IMR-90 (cell line): ENCODE data around the gene ZNF384. TPM values are rescaled to one million over a fixed set of nuclear protein-coding genes. Genes with fewer than 3 reads are reported as not detected.

Experiments
- ATAC-seq: fragments of 200-7000 bp; cut with Tn5 transposase; 2 replicates; pipeline ENCODE4 v1.9.1; 2020; ENCODE audit warnings: low read depth, mild to moderate bottlenecking, moderate library complexity
- BruUV-seq: library from RNA; stranded (reverse); fragments of 400-500 nt; replicated peaks from 2 replicates; lab custom pipeline; 2021; lab: Mats Ljungman, UMichigan
- CTCF ChIA-PET: fragments of 300-600 bp; formaldehyde crosslinking; extraction: SDS; loops from one replicate; lab custom pipeline; 2021; ENCODE audit warnings: antibody characterized with exemption; lab: Yijun Ruan, JAX
- POLR2A ChIA-PET: fragments of 300-600 bp; sonication (Branson Sonifier 250); formaldehyde crosslinking; loops from one replicate; lab custom pipeline; 2022; ENCODE audit warnings: antibody characterized with exemption; ENCODE audit not compliant: unreplicated experiment; lab: Charles Lee
- DNase-seq: peaks from one replicate; pipeline ENCODE4 v3.0.0; 2013
- H2AFZ ChIP-seq: replicated peaks from 2 replicates; pipeline ENCODE3; 2013; ENCODE audit warnings: low read length, mild to moderate bottlenecking; ENCODE audit not compliant: poor library complexity
- H2AK5ac ChIP-seq: 2 replicates; pipeline ENCODE4 v1.6.1; 2013; ENCODE audit warnings: low read depth, low read length, inconsistent platforms
- H2AK9ac ChIP-seq: replicated peaks from 2 replicates; pipeline ENCODE3; 2013; ENCODE audit warnings: mild to moderate bottlenecking, low read depth, low read length, moderate library complexity; ENCODE audit not compliant: poor library complexity
- H2BK120ac ChIP-seq: 2 replicates; pipeline ENCODE4 v1.6.1; 2013; ENCODE audit warnings: low read depth, low read length, inconsistent platforms
- H2BK15ac ChIP-seq: 3 replicates; pipeline ENCODE4 v1.6.1; 2013; ENCODE audit warnings: low read depth, low read length, inconsistent platforms
- H2BK20ac ChIP-seq: 2 replicates; pipeline ENCODE4 v1.6.1; 2013; ENCODE audit warnings: low read depth, mild to moderate bottlenecking, inconsistent platforms, low read length, moderate library complexity
- H2BK5ac ChIP-seq: 2 replicates; pipeline ENCODE4 v1.6.1; 2013; ENCODE audit warnings: mild to moderate bottlenecking, low read depth, low read length, inconsistent platforms; ENCODE audit not compliant: poor library complexity, severe bottlenecking
- H3K14ac ChIP-seq: replicated peaks from 2 replicates; pipeline ENCODE4 v1.6.1; 2013; ENCODE audit warnings: low read depth, low read length, inconsistent platforms
- H3K18ac ChIP-seq: 2 replicates; pipeline ENCODE4 v1.6.1; 2013; ENCODE audit warnings: low read depth, low read length, control low read depth
- H3K23ac ChIP-seq: 2 replicates; pipeline ENCODE4 v1.6.1; 2013; ENCODE audit warnings: low read depth, low read length, inconsistent platforms
- H3K27ac ChIP-seq: 2 replicates; pipeline ENCODE4 v1.5.1; 2013; ENCODE audit warnings: mild to moderate bottlenecking, control low read depth, low read length; ENCODE audit not compliant: insufficient read depth
- H3K27me3 ChIP-seq: 2 replicates; pipeline ENCODE4 v1.6.1; 2013; ENCODE audit warnings: low read length; ENCODE audit not compliant: control insufficient read depth, insufficient read depth
- H3K36me3 ChIP-seq: 2 replicates; pipeline ENCODE4 v1.6.1; 2013; ENCODE audit warnings: low read length, mixed read lengths; ENCODE audit not compliant: control insufficient read depth, insufficient read depth
- H3K4ac ChIP-seq: 2 replicates; pipeline ENCODE4 v1.6.1; 2013; ENCODE audit warnings: low read depth, low read length, inconsistent platforms
- H3K4me1 ChIP-seq: 2 replicates; pipeline ENCODE4 v1.6.1; 2013; ENCODE audit warnings: low read length, mixed read lengths; ENCODE audit not compliant: control insufficient read depth, insufficient read depth
- H3K4me2 ChIP-seq: 2 replicates; pipeline ENCODE4 v1.6.1; 2013; ENCODE audit warnings: low read depth, mild to moderate bottlenecking, control low read depth, low read length, moderate library complexity
- H3K4me3 ChIP-seq: 2 replicates; pipeline ENCODE4 v1.5.1; 2013; ENCODE audit warnings: low read depth, mild to moderate bottlenecking, control low read depth, low read length, moderate library complexity; ENCODE audit not compliant: insufficient read depth
- H3K56ac ChIP-seq: 2 replicates; pipeline ENCODE4 v1.6.1; 2013; ENCODE audit warnings: low read length, inconsistent platforms; ENCODE audit not compliant: insufficient read depth; ENCODE audit errors: extremely low read depth
- H3K79me1 ChIP-seq, 2 experiments: 2 replicates each; pipeline ENCODE4 v1.6.1; 2013; ENCODE audit warnings: low read length in 2 of 2, inconsistent platforms in 1 of 2, low read depth in 1 of 2
- H3K9ac ChIP-seq: 2 replicates; pipeline ENCODE4 v1.6.1; 2013; ENCODE audit warnings: low read depth, low read length, control low read depth
- H3K9me1 ChIP-seq: 2 replicates; pipeline ENCODE4 v1.6.1; 2013; ENCODE audit warnings: low read length, inconsistent platforms; ENCODE audit not compliant: insufficient read depth
- H3K9me3 ChIP-seq: 2 replicates; pipeline ENCODE4 v1.6.1; 2013; ENCODE audit warnings: low read length; ENCODE audit not compliant: control insufficient read depth, insufficient read depth
- H4K20me1 ChIP-seq: 2 replicates; pipeline ENCODE4 v1.6.1; 2013; ENCODE audit warnings: low read length, inconsistent platforms; ENCODE audit not compliant: insufficient read depth
- H4K5ac ChIP-seq: 2 replicates; pipeline ENCODE4 v1.6.1; 2013; ENCODE audit warnings: mild to moderate bottlenecking, low read depth, low read length, control low read depth
- H4K8ac ChIP-seq, 2 experiments: 2 replicates each; pipeline ENCODE4 v1.6.1; 2013; ENCODE audit warnings: low read depth in 2 of 2, low read length in 2 of 2, control low read depth in 1 of 2, inconsistent platforms in 1 of 2
- H4K91ac ChIP-seq: 2 replicates; pipeline ENCODE4 v1.6.1; 2013; ENCODE audit warnings: low read depth, low read length, inconsistent platforms; ENCODE audit not compliant: insufficient read depth
- BHLHE40 ChIP-seq: fragments of 150-350 bp; IDR thresholded peaks from 2 replicates; pipeline ENCODE4 v1.6.1; 2016; ENCODE audit warnings: mild to moderate bottlenecking, low read depth, low read length
- CEBPB ChIP-seq: IDR thresholded peaks from 2 replicates; pipeline ENCODE4 v1.6.1; 2012; ENCODE audit warnings: low read depth, low read length, improper control_type of control experiment
- FOS ChIP-seq: fragments of 150-350 bp; IDR thresholded peaks from 2 replicates; pipeline ENCODE4 v1.6.1; 2016; ENCODE audit warnings: low read depth, low read length
- RAD21 ChIP-seq: IDR thresholded peaks from 2 replicates; pipeline ENCODE4 v1.6.1; 2012; ENCODE audit warnings: low read length, improper control_type of control experiment
- RCOR1 ChIP-seq: IDR thresholded peaks from 2 replicates; pipeline ENCODE4 v1.6.1; 2012; ENCODE audit warnings: mild to moderate bottlenecking, low read length, improper control_type of control experiment; ENCODE audit not compliant: insufficient replicate concordance
- SMC3 ChIP-seq: fragments of 150-350 bp; IDR thresholded peaks from 2 replicates; pipeline ENCODE4 v1.6.1; 2016; ENCODE audit warnings: low read depth, mild to moderate bottlenecking, antibody characterized with exemption, low read length, moderate library complexity
- WGBS, 2 experiments: methylation state at CpG; one replicate each; pipeline versions ENCODE4 v1.1.5 to v1.1.7; 2013; ENCODE audit warnings: missing lambda C conversion rate in 2 of 2; ENCODE audit not compliant: insufficient read length in 1 of 2; ENCODE audit errors: extremely low coverage in 2 of 2; 5-methylcytosine and 5-hydroxymethylcytosine counted together
- dilution Hi-C: fragments of 300-500 bp; cut with HindIII; formaldehyde crosslinking; loops from one replicate; pipeline ENCODE4 v1.14.3; 2018; ENCODE audit warnings: low sequenced_read_pairs; ENCODE audit not compliant: unreplicated experiment
- in situ Hi-C: fragments of 300-500 bp; cut with MboI; formaldehyde crosslinking; loops from 3 replicates; pipeline ENCODE4 v1.14.3; 2019; ENCODE audit warnings: low sequenced_read_pairs, inconsistent platforms, mixed read lengths
- intact Hi-C: fragments of 100-400 bp; cut with micrococcal nuclease; formaldehyde crosslinking; loops from 2 replicates; pipeline ENCODE4 v1.10.0; 2022
- polyA plus RNA-seq, 3 experiments: library from polyadenylated mRNA; depleted of rRNA; stranded (reverse); fragments of >200 nt; gene quantifications; 2 replicates each; pipeline ENCODE4 v1.2.3, GENCODE V29; 2012; ENCODE audit warnings: low replicate concordance in 1 of 3
- total RNA-seq: library from RNA; depleted of rRNA; stranded (reverse); fragments of >200 nt; gene quantifications from 2 replicates; pipeline ENCODE4 v1.2.3, GENCODE V29; 2012
- TF ChIP-seq, protein P1 (sequence below): conservative IDR thresholded peaks from 2 replicates; pipeline ENCODE4 v1.5.1; 2012; ENCODE audit warnings: mild to moderate bottlenecking, low read depth, low read length, improper control_type of control experiment

The ZNF384 gene
- total and polyA plus RNA-seq, 2 of the 4 experiments (the other 2 are of a cell fraction): 16.3 to 55.6 TPM

DNA sequence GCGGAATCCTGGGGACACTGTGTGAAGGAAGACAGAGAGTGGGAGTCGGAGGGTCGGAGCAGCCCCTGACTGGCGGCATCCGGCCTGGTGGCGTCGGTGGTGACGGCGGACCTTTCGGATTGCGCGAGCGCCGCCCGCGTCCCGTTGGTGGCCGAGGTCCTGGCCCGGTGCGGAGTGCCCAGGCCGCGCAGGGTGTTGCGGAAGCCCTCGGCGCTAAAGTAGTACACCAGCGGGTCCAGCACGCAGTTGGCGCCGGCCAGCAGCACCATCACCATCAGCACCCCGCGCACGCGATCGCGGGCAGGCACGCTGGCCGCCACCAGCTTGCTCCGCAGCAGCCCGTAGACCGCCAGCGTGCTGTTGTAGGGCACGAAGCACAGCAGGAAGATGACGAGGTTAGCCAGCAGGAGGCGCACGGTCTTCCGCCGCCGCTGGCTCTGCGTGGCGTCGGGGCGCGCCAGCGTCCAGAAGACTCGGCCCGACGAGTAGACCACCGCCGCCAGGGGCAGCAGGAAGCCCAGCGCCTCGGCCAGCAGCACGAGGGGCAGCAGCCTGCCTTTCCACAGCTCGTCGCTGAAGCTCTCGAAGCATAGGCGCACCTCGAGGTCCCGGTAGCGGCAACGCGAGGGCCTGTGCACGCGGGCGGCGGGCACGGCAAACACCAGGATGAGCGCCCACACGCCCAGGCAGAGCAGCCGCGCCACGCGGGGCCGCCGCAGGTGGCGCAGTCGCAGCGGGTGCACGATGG, 68.9 kb downstream of the ZNF384 start:
- ATAC-seq (no peak), DNase-seq (no peak)
- Histone ChIP-seq H3K79me1 (no peaks in the 10 kb centered on the region), H3K9me3 (no peaks in the 10 kb centered on the region), H2BK5ac (no peak overlapping the region), H2BK20ac (no peak overlapping the region), H4K91ac (no peak overlapping the region), H3K4ac (no peak overlapping the region), H3K4me2 (no peak overlapping the region), H2AK5ac (no peak overlapping the region), H2AK9ac (peak overlapping the region; percentile 78), H4K20me1 (no peaks in the 10 kb centered on the region), H3K27ac (no peak overlapping the region), H2BK15ac (no peak overlapping the region), H3K9me1 (no peaks in the 10 kb centered on the region), H3K18ac (no peak overlapping the region), H3K23ac (no peak overlapping the region), H3K4me3 (no peak overlapping the region), H3K9ac (no peak overlapping the region), H2BK120ac (no peak overlapping the region), H3K27me3 (no peaks in the 10 kb centered on the region), H3K56ac (no peak overlapping the region), H3K36me3 (no peaks in the 10 kb centered on the region), H4K8ac (no peak overlapping the region), H3K4me1 (no peaks in the 10 kb centered on the region; the same call in 1 of the 2 replicates), H2AFZ (peak overlapping the region; percentile 86), H3K14ac (no peak overlapping the region), H4K5ac (no peak overlapping the region)
- in situ Hi-C loops (no loop called here), dilution Hi-C loops (no loop called here), intact Hi-C loops (no loop called here)
- ChIA-PET CTCF (no interaction called here), POLR2A (no interaction called here)
- no TSS peak for BruUV-seq
- 58% methylated on average over 46 of the region's 88 CpGs; no CpG with 5 or more reads in 1 of the 2 experiments for WGBS, 2 experiments
- TF ChIP-seq, protein P1, sequence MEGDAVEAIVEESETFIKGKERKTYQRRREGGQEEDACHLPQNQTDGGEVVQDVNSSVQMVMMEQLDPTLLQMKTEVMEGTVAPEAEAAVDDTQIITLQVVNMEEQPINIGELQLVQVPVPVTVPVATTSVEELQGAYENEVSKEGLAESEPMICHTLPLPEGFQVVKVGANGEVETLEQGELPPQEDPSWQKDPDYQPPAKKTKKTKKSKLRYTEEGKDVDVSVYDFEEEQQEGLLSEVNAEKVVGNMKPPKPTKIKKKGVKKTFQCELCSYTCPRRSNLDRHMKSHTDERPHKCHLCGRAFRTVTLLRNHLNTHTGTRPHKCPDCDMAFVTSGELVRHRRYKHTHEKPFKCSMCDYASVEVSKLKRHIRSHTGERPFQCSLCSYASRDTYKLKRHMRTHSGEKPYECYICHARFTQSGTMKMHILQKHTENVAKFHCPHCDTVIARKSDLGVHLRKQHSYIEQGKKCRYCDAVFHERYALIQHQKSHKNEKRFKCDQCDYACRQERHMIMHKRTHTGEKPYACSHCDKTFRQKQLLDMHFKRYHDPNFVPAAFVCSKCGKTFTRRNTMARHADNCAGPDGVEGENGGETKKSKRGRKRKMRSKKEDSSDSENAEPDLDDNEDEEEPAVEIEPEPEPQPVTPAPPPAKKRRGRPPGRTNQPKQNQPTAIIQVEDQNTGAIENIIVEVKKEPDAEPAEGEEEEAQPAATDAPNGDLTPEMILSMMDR: peak; percentile 41
- TF ChIP-seq RCOR1: no peak
- TF ChIP-seq FOS: no peak
- no peak for TF ChIP-seq BHLHE40
- TF ChIP-seq CEBPB: no peak
- 0 out of 2 replicates have a peak, but pooled peaks have one; percentile 12 for TF ChIP-seq SMC3
- peak; percentile 18 for TF ChIP-seq RAD21
